HepG2 (cell line): Measurements from ENCODE around the gene DUSP5. TPM values are rescaled to one million over a fixed set of nuclear protein-coding genes. Genes with fewer than 3 reads are reported as not detected.

Source experiments
- CREB1 ChIP-seq, 2 experiments: fragments of 450-650 bp in 1 of 2; IDR thresholded peaks; 2 replicates each; pipeline ENCODE4 v1.6.1; 2016 to 2017; ENCODE audit warnings: control low read depth in 1 of 2, mild to moderate bottlenecking in 1 of 2, missing compliant biosample characterization in 1 of 2, missing genetic modification characterization in 1 of 2
- HNF4G ChIP-seq, 2 experiments: sonication (generic) in 1 of 2; formaldehyde crosslinking in 1 of 2; IDR thresholded peaks; 2 replicates each; pipeline versions ENCODE4 v1.4.0 to v1.6.1; 2011 to 2020; ENCODE audit warnings: borderline replicate concordance in 2 of 2, low read depth in 2 of 2, mild to moderate bottlenecking in 2 of 2, low read length in 1 of 2, missing genetic modification reagents in 1 of 2, moderate library complexity in 1 of 2
- MTF2 ChIP-seq: sonication (generic); formaldehyde crosslinking; IDR thresholded peaks from 2 replicates; pipeline ENCODE4 v1.5.0; 2020; ENCODE audit warnings: missing genetic modification reagents, borderline replicate concordance
- TOPORS ChIP-seq: sonication (generic); formaldehyde crosslinking; IDR thresholded peaks from 2 replicates; pipeline ENCODE4 v1.8.0; 2023; ENCODE audit warnings: mild to moderate bottlenecking, missing genetic modification reagents
- ZBTB38 ChIP-seq: sonication (generic); formaldehyde crosslinking; IDR thresholded peaks from 2 replicates; pipeline ENCODE4 v1.5.1; 2020; ENCODE audit warnings: mild to moderate bottlenecking, missing genetic modification reagents
- ZFP36L2 ChIP-seq: sonication (generic); formaldehyde crosslinking; IDR thresholded peaks from 2 replicates; pipeline ENCODE4 v1.4.0; 2020; ENCODE audit warnings: missing genetic modification reagents
- polyA plus RNA-seq, 8 experiments: library from polyadenylated mRNA; depleted of rRNA in 3 of 8; stranded (reverse) in 7 of 8; unstranded in 1 of 8; fragments of >200 nt; fragmentation: Illumina TruSeq in 4 of 8; extraction: Trizol in 4 of 8; gene quantifications; 2 replicates each; pipeline versions ENCODE4 v1.2.1 to v1.2.3, GENCODE V29; 2011 to 2016; ENCODE audit warnings: low read depth in 4 of 8, missing spikeins in 1 of 8, mixed read lengths in 1 of 8; ENCODE audit not compliant: insufficient read depth in 1 of 8
- total RNA-seq, 5 experiments: library from RNA; depleted of rRNA; stranded (reverse); fragments of >200 nt; fragmentation: Illumina TruSeq; extraction: Trizol; gene quantifications; 2 replicates each; pipeline ENCODE4 v1.2.3, GENCODE V29; 2016; ENCODE audit warnings: low read depth in 1 of 5
- TF ChIP-seq, protein P1 (sequence below): sonication (generic); formaldehyde crosslinking; IDR thresholded peaks from 2 replicates; pipeline ENCODE4 v1.4.0; 2020; ENCODE audit warnings: missing genetic modification reagents, borderline replicate concordance
- TF ChIP-seq, protein P2 (sequence below): sonication (generic); formaldehyde crosslinking; IDR thresholded peaks from 2 replicates; pipeline ENCODE4 v1.4.0; 2020; ENCODE audit warnings: missing genetic modification reagents
- TF ChIP-seq, protein P3 (sequence below), 2 experiments: sonication (generic) in 1 of 2; formaldehyde crosslinking in 1 of 2; IDR thresholded peaks; 2 replicates each; pipeline versions ENCODE4 v1.5.1 to v1.6.1; 2011 to 2020; ENCODE audit warnings: borderline replicate concordance in 1 of 2, low read depth in 1 of 2, low read length in 1 of 2, mild to moderate bottlenecking in 1 of 2, missing genetic modification reagents in 1 of 2, moderate library complexity in 1 of 2
- TF ChIP-seq, protein P4 (sequence below): IDR thresholded peaks from 2 replicates; pipeline ENCODE4 v1.6.1; 2016; ENCODE audit warnings: low read depth

DUSP5 gene
- total and polyA plus RNA-seq, 2 of the 13 experiments (the other 11 are each of a cell fraction or from before 2014, with no cell fraction given), result 1.4 to 3.7 TPM

DNA sequence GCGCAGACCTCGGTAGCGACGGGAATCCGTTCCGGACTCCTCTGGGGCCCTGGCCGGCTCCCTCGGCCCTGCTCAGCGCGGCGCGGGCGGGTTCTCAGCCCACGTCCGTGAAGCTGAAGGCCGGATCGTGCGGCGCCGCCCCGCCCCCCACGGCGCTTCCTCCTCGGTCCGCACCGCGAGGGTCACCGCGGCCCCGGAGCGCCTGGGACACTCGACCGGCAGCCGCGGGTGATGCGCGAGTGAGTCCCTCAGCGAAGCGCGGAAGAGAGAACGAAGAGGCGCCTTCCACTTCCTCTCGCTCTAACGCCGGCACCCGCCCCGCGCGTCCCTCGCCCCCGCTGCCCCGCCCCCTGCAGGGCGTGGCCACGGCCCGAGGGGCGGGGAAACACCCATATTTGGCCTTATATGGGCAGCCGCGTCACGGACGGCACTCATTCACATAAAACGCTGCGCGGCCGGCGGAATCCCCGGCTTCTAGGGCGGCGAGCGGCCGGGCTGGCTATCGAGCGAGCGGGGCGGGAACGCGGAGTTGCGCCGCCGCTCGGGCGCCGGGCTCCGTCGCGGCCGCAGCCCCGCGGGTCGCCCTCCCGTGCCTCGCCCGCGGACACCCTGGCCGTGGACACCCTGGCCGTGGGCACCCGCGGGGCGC, at the start of gene DUSP5 (continued):
- TF ChIP-seq ZBTB38, result peak; percentile 61; the same call in 1 of the 2 replicates
- TF ChIP-seq CREB1 (IDR thresholded peaks at IDR 0.05), result peak; percentile 74; the same call in 1 of the 2 replicates
- no peak for TF ChIP-seq CREB1 (CRISPR knock-in tag; IDR thresholded peaks at IDR 0.05)
- 0 out of 2 replicates have a peak, but pooled peaks have one; percentile 58 for TF ChIP-seq MTF2 (CRISPR knock-in tag)
- TF ChIP-seq, protein P1, sequence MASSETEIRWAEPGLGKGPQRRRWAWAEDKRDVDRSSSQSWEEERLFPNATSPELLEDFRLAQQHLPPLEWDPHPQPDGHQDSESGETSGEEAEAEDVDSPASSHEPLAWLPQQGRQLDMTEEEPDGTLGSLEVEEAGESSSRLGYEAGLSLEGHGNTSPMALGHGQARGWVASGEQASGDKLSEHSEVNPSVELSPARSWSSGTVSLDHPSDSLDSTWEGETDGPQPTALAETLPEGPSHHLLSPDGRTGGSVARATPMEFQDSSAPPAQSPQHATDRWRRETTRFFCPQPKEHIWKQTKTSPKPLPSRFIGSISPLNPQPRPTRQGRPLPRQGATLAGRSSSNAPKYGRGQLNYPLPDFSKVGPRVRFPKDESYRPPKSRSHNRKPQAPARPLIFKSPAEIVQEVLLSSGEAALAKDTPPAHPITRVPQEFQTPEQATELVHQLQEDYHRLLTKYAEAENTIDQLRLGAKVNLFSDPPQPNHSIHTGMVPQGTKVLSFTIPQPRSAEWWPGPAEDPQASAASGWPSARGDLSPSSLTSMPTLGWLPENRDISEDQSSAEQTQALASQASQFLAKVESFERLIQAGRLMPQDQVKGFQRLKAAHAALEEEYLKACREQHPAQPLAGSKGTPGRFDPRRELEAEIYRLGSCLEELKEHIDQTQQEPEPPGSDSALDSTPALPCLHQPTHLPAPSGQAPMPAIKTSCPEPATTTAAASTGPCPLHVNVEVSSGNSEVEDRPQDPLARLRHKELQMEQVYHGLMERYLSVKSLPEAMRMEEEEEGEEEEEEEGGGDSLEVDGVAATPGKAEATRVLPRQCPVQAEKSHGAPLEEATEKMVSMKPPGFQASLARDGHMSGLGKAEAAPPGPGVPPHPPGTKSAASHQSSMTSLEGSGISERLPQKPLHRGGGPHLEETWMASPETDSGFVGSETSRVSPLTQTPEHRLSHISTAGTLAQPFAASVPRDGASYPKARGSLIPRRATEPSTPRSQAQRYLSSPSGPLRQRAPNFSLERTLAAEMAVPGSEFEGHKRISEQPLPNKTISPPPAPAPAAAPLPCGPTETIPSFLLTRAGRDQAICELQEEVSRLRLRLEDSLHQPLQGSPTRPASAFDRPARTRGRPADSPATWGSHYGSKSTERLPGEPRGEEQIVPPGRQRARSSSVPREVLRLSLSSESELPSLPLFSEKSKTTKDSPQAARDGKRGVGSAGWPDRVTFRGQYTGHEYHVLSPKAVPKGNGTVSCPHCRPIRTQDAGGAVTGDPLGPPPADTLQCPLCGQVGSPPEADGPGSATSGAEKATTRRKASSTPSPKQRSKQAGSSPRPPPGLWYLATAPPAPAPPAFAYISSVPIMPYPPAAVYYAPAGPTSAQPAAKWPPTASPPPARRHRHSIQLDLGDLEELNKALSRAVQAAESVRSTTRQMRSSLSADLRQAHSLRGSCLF (CRISPR knock-in tag), result no peak
- TF ChIP-seq, protein P2, sequence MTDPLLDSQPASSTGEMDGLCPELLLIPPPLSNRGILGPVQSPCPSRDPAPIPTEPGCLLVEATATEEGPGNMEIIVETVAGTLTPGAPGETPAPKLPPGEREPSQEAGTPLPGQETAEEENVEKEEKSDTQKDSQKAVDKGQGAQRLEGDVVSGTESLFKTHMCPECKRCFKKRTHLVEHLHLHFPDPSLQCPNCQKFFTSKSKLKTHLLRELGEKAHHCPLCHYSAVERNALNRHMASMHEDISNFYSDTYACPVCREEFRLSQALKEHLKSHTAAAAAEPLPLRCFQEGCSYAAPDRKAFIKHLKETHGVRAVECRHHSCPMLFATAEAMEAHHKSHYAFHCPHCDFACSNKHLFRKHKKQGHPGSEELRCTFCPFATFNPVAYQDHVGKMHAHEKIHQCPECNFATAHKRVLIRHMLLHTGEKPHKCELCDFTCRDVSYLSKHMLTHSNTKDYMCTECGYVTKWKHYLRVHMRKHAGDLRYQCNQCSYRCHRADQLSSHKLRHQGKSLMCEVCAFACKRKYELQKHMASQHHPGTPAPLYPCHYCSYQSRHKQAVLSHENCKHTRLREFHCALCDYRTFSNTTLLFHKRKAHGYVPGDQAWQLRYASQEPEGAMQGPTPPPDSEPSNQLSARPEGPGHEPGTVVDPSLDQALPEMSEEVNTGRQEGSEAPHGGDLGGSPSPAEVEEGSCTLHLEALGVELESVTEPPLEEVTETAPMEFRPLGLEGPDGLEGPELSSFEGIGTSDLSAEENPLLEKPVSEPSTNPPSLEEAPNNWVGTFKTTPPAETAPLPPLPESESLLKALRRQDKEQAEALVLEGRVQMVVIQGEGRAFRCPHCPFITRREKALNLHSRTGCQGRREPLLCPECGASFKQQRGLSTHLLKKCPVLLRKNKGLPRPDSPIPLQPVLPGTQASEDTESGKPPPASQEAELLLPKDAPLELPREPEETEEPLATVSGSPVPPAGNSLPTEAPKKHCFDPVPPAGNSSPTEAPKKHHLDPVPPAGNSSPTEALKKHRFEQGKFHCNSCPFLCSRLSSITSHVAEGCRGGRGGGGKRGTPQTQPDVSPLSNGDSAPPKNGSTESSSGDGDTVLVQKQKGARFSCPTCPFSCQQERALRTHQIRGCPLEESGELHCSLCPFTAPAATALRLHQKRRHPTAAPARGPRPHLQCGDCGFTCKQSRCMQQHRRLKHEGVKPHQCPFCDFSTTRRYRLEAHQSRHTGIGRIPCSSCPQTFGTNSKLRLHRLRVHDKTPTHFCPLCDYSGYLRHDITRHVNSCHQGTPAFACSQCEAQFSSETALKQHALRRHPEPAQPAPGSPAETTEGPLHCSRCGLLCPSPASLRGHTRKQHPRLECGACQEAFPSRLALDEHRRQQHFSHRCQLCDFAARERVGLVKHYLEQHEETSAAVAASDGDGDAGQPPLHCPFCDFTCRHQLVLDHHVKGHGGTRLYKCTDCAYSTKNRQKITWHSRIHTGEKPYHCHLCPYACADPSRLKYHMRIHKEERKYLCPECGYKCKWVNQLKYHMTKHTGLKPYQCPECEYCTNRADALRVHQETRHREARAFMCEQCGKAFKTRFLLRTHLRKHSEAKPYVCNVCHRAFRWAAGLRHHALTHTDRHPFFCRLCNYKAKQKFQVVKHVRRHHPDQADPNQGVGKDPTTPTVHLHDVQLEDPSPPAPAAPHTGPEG (CRISPR knock-in tag), result peak; percentile 76
- TF ChIP-seq HNF4G (IDR thresholded peaks at IDR 0.05; ENCODE audit: borderline replicate concordance, low read depth, low read length), result no peak
- TF ChIP-seq HNF4G (CRISPR knock-in tag; IDR thresholded peaks at IDR 0.05; ENCODE audit: borderline replicate concordance, low read depth), result no peak
- no peak for TF ChIP-seq TOPORS (CRISPR knock-in tag)
- TF ChIP-seq, protein P3, sequence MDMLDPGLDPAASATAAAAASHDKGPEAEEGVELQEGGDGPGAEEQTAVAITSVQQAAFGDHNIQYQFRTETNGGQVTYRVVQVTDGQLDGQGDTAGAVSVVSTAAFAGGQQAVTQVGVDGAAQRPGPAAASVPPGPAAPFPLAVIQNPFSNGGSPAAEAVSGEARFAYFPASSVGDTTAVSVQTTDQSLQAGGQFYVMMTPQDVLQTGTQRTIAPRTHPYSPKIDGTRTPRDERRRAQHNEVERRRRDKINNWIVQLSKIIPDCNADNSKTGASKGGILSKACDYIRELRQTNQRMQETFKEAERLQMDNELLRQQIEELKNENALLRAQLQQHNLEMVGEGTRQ (IDR thresholded peaks at IDR 0.05; ENCODE audit: low read depth, low read length), result no peak
- TF ChIP-seq, protein P3 (CRISPR knock-in tag; IDR thresholded peaks at IDR 0.05; ENCODE audit: borderline replicate concordance), result peak; percentile 94; the same call in 1 of the 2 replicates
- no peak for TF ChIP-seq ZFP36L2
- TF ChIP-seq, protein P4, sequence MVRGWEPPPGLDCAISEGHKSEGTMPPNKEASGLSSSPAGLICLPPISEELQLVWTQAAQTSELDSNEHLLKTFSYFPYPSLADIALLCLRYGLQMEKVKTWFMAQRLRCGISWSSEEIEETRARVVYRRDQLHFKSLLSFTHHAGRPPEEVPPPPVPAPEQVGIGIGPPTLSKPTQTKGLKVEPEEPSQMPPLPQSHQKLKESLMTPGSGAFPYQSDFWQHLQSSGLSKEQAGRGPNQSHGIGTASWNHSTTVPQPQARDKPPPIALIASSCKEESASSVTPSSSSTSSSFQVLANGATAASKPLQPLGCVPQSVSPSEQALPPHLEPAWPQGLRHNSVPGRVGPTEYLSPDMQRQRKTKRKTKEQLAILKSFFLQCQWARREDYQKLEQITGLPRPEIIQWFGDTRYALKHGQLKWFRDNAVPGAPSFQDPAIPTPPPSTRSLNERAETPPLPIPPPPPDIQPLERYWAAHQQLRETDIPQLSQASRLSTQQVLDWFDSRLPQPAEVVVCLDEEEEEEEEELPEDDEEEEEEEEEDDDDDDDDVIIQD (CRISPR knock-in tag), result no peak
